H1 (cell line): ENCODE measurements around the gene PCSK9.

Source experiments
- CHD2 ChIP-seq: IDR thresholded peaks from 2 replicates; pipeline ENCODE4 v1.6.1; 2012; ENCODE audit warnings: low read length, improper control_type of control experiment
- CTCF ChIP-seq, 3 experiments: IDR thresholded peaks; 1 replicate in 2 of 3; 2 replicates in 1 of 3; pipeline versions ENCODE4 v1.5.1 to v1.6.1; 2011; ENCODE audit warnings: low read length in 3 of 3, mild to moderate bottlenecking in 3 of 3, inconsistent platforms in 2 of 3, low read depth in 1 of 3, moderate library complexity in 1 of 3; ENCODE audit not compliant: insufficient read depth in 1 of 3; ENCODE audit errors: control extremely low read depth in 1 of 3
- E2F6 ChIP-seq: IDR thresholded peaks from 2 replicates; pipeline ENCODE4 v1.6.1; 2012; ENCODE audit warnings: inconsistent platforms
- POLR2A ChIP-seq, 2 experiments: IDR thresholded peaks; 1 replicate in 1 of 2; 2 replicates in 1 of 2; pipeline ENCODE4 v1.6.1; 2011; ENCODE audit warnings: low read depth in 2 of 2, low read length in 2 of 2, mild to moderate bottlenecking in 2 of 2; ENCODE audit errors: control extremely low read depth in 1 of 2
- POLR2AphosphoS5 ChIP-seq: IDR thresholded peaks from 2 replicates; pipeline ENCODE4 v1.6.1; 2011; ENCODE audit warnings: low read depth, low read length
- RXRA ChIP-seq: IDR thresholded peaks from 2 replicates; pipeline ENCODE4 v1.6.1; 2011; ENCODE audit warnings: low read depth, mild to moderate bottlenecking, low read length, moderate library complexity; ENCODE audit not compliant: insufficient read depth
- SUZ12 ChIP-seq: fragments of 200-600 bp; sonication (generic); IDR thresholded peaks from 2 replicates; pipeline ENCODE4 v1.6.1; 2012; ENCODE audit warnings: mild to moderate bottlenecking, inconsistent platforms, low read length, moderate library complexity, mixed read lengths
- TAF1 ChIP-seq: IDR thresholded peaks from 2 replicates; pipeline ENCODE4 v1.6.1; 2011; ENCODE audit warnings: mild to moderate bottlenecking, low read depth, low read length

DNA sequence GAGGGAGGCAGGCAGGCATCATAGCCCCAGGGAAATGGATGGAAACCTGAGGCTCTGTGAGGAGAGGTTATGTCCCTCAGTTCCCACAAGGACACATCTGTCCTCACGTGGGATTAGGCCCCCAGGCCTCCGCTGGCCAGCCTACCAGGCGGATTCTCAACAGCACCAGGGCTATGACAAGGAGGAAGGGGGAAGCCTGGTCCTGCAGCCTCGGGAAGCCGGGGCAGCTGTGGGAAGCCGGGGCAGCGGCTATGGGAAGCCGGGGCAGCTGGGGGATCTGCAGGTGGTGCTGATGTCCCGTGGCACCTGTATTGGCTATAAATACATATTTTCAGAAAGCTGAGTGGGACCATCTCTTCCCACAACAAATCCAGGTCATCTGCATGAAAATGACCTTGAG, 21.0 kb upstream of the PCSK9 start:
- TF ChIP-seq CTCF (IDR thresholded peaks at IDR 0.05; ENCODE audit: control extremely low read depth in 1 of 3, insufficient read depth in 1 of 3, low read depth in 1 of 3, low read length in 3 of 3): no peak
- TF ChIP-seq RXRA: no peak
- TF ChIP-seq POLR2AphosphoS5: no peak
- no peak for TF ChIP-seq TAF1
- no peak for TF ChIP-seq SUZ12
- no peak for TF ChIP-seq E2F6
- no peak for TF ChIP-seq POLR2A (IDR thresholded peaks at IDR 0.05; ENCODE audit: control extremely low read depth in 1 of 2, low read depth in 2 of 2, low read length in 2 of 2)
- no peak for TF ChIP-seq CHD2
